Kidney epithelial cell (primary cell): ENCODE results near the gene ABCG8. TPM values are rescaled to one million over a fixed set of nuclear protein-coding genes. Genes with fewer than 3 reads are reported as not detected.

Experiments
- DNase-seq: peaks from one replicate; pipeline ENCODE4 v3.0.0-alpha.2; 2010; ENCODE audit warnings: low read depth
- H3K27me3 ChIP-seq: 2 replicates; pipeline ENCODE4 v1.6.0; 2011; ENCODE audit warnings: low read length; ENCODE audit not compliant: control insufficient read depth, insufficient read depth
- H3K36me3 ChIP-seq: 2 replicates; pipeline ENCODE4 v1.5.1; 2011; ENCODE audit warnings: low read length; ENCODE audit not compliant: control insufficient read depth, insufficient read depth
- H3K4me3 ChIP-seq: 2 replicates; pipeline ENCODE4 v1.5.1; 2011; ENCODE audit warnings: low read depth, mild to moderate bottlenecking, control low read depth, low read length
- CTCF ChIP-seq: IDR thresholded peaks from 2 replicates; pipeline ENCODE4 v1.5.1; 2011; ENCODE audit warnings: mild to moderate bottlenecking, moderate library complexity, low read length, control low read depth, inconsistent platforms; ENCODE audit not compliant: insufficient read depth, poor library complexity, severe bottlenecking
- total RNA-seq: library from RNA; depleted of rRNA; stranded (reverse); fragments of >200 nt; gene quantifications from 2 replicates; pipeline ENCODE4 v1.2.3, GENCODE V29; 2015

ABCG8 gene
- not detected in 2 replicates for total RNA-seq

GRCh38 chr2:43838560-43839267 lies at the start of gene ABCG8, which contains the start of gene ABCG5:
Gene ABCG8 (plus strand): TSS chr2:43838971. CDS start chr2:43839054, 83 bp downstream.
Gene ABCG5 (minus strand): TSS chr2:43838839. CDS start chr2:43838679, 160 bp downstream.
- no peak for TF ChIP-seq CTCF

GRCh38 chr2:43790147-43790546 lies 48.6 kb upstream of the ABCG8 start:
- Histone ChIP-seq H3K27me3 (no peaks in the 10 kb centered on the region), H3K4me3 (no peak overlapping the region), H3K36me3 (no peaks in the 10 kb centered on the region)
- DNase-seq: no peak
- no peak for TF ChIP-seq CTCF

More at GRCh38 chr2:43838560-43839267, at the start of gene ABCG8, which contains the start of gene ABCG5:
- no peaks in the 10 kb centered on the region for H3K27me3 ChIP-seq
- H3K4me3 ChIP-seq: no peak within 1 kb of the TSS
- no peaks in the 10 kb centered on the region for H3K36me3 ChIP-seq
- no peak for DNase-seq

- DNase-seq: no peak
- H3K4me3 ChIP-seq: no peak overlapping the region
- H3K27me3 ChIP-seq: no peaks in the 10 kb centered on the region
- no peak for TF ChIP-seq CTCF
- no peaks in the 10 kb centered on the region for H3K36me3 ChIP-seq
Measured at GRCh38 chr2:43791035-43791765, 47.6 kb upstream of the ABCG8 start.

- no peak for TF ChIP-seq CTCF
- peak; percentile 64 for DNase-seq
- Histone ChIP-seq H3K4me3 (no peak overlapping the region), H3K36me3 (peaks cover 2% of the 10 kb centered on the region), H3K27me3 (no peaks in the 10 kb centered on the region)
Measured at GRCh38 chr2:43792653-43793052, 46.1 kb upstream of the ABCG8 start.

- DNase-seq: no peak
- Histone ChIP-seq H3K27me3 (no peaks in the 10 kb centered on the region), H3K36me3 (peaks cover 2% of the 10 kb centered on the region), H3K4me3 (no peak overlapping the region)
- no peak for TF ChIP-seq CTCF
Measured at GRCh38 chr2:43794956-43795355, 43.8 kb upstream of the ABCG8 start.

GRCh38 chr2:43796206-43796605 lies 42.6 kb upstream of the ABCG8 start:
- TF ChIP-seq CTCF: no peak
- Histone ChIP-seq H3K27me3 (no peaks in the 10 kb centered on the region), H3K36me3 (peaks cover 2% of the 10 kb centered on the region), H3K4me3 (no peak overlapping the region)
- no peak for DNase-seq
